Activated T-helper 1 cell treated with anti-CD3 and anti-CD28 coated beads, Interleukin-2, amount 50 U/mL, for 16 hours (primary cell): ENCODE results near the gene CLEC17A.
A peak's percentile ranks its signal among the peaks of the same experiment; 100 is the strongest.
"Not testable (repeated sequence)": the region's sequence is repeated elsewhere in the genome, so short reads cannot be mapped to it uniquely, and the experiment has no call there.

Experiments used
- DNase-seq, 2 donors: peaks; one replicate each; pipeline ENCODE4 v3.0.0-alpha.2; 2020; ENCODE audit warnings: low read depth in 1 of 2, low spot score in 1 of 2

Gene CLEC17A

GRCh38 chr19:14580623-14581237 lies 2.2 kb upstream of the CLEC17A start:
- peak in 1 of 2 donors; percentile 32 for DNase-seq

GRCh38 chr19:14584372-14584771 lies 1.5 kb downstream of the CLEC17A start:
- DNase-seq = not testable (repeated sequence)

DNA sequence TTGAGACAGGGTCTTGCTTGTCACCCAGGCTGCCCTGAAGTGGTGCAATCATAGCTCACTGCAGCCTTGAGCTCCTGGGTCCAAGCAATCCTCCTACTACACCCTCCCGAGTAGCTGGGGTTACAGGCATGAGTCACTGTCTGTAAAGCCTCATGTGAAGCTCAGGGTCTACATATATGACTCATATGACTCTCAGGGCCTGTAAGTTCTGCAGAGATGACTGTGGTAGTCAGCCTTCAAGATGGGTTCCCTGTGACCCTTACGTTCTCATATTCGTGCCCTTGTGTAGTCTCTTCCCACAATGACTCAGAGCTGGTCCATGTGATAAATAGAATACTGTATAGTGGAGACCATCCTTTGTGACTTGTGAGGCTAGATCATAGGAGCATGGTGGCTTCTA lies 2.3 kb downstream of the CLEC17A start:
- DNase-seq = not testable (repeated sequence)

DNA sequence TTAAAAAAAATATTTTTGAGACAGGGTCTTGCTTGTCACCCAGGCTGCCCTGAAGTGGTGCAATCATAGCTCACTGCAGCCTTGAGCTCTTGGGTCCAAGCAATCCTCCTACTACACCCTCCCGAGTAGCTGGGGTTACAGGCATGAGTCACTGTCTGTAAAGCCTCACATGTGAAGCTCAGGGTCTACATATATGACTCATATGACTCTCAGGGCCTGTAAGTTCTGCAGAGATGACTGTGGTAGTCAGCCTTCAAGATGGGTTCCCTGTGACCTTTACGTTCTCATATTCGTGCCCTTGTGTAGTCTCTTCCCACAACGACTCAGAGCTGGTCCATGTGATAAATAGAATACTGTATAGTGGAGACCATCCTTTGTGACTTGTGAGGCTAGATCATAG lies 6.5 kb downstream of the CLEC17A start:
- not testable (repeated sequence) for DNase-seq

GRCh38 chr19:14595558-14595957 lies 12.7 kb downstream of the CLEC17A start:
- DNase-seq = no peak

DNA sequence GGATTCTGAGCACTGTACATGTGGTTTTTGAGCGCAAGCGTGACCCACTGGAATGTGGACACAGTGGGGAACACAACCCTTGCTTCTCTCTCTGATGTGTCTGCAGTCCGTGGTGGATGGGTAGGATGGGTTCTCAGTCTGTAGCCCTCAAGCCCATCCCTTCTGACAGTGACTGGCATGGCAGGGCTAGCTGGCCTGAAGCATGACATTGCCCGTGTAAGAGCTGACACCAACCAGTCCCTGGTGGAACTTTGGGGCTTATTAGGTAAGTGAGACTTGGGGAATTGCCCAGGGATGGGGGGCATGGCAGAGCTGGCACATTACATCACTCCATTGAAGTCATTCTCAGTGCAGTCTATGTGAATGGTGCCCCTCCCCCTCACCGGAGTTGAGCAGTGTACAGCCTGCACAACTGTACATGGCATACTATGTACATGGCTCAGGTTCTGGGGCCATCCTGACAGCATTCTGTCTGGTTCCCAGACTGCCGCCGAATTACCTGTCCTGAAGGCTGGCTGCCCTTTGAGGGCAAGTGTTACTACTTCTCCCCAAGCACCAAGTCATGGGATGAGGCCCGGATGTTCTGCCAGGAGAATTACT lies 16.8 kb downstream of the CLEC17A start:
- DNase-seq = no peak

DNA sequence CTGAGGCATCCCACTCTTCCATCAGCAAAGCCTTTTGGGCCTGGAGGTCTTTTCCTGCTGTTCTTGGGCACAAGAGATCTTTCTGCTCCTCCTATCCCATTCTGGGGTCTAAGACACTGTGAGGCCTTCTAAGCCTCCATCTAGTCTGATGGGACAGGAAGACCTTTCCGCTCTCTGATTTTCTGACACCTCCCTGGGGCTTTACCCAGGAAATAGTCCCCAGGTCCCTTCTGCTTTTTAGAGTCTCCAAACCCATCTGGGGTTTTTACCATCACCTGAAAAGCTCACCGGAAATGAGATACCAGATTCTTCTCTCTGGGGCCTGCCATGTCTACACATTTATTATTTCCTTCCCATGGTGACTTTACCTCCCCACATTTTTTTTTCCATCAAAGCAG lies 21.1 kb downstream of the CLEC17A start:
- DNase-seq = no peak

GRCh38 chr19:14606627-14607026 lies 23.7 kb downstream of the CLEC17A start:
- DNase-seq = no peak

- no peak for DNase-seq
Measured at GRCh38 chr19:14611051-14611450, 28.2 kb downstream of the CLEC17A start.

DNA sequence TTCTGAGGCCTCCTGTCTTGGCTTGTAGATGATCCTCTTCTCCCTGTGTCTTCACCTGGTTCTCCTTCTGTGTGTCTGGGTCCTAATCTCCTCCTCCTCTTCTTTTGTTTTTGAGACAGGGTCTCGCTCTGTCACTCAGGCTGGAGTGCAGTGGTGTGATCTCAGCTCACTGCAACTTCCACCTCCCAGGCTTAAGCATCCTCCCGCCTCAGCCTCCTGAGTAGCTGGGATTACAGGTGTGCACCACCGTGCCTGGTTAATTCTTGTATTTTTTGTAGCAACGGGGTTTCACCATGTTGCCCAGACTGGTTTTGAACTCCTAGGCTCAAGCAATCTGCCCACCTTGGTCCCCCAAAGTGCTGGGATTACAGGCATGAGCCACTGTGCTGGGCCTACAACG lies 29.4 kb downstream of the CLEC17A start:
- DNase-seq = not testable (repeated sequence)

DNA sequence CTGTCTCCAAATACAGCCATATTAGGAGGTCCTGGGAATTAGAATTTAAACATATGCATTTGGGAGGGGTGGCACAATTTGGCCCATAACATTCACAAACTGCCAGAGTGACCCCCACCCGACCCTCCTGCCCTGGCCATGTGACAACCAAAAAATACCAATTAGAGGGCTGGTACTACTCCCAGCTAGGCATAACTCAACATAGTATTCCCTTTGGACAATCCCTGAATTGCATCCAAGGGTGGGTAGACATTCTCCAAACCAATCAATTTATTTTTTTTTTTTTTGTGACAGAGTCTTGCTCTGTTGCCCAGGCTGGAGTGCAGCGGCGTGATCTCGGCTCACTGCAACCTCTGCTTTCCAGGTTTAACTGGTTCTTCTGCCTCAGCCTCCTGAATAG lies 29.8 kb downstream of the CLEC17A start:
- DNase-seq = no peak

- not testable (repeated sequence) for DNase-seq
Measured at GRCh38 chr19:14613399-14614098, 30.7 kb downstream of the CLEC17A start.

- no peak for DNase-seq
Measured at GRCh38 chr19:14614099-14614412, 31.2 kb downstream of the CLEC17A start.

GRCh38 chr19:14615623-14616022 lies 32.7 kb downstream of the CLEC17A start:
- DNase-seq = no peak

GRCh38 chr19:14616407-14616806 lies 33.5 kb downstream of the CLEC17A start:
- no peak for DNase-seq

DNA sequence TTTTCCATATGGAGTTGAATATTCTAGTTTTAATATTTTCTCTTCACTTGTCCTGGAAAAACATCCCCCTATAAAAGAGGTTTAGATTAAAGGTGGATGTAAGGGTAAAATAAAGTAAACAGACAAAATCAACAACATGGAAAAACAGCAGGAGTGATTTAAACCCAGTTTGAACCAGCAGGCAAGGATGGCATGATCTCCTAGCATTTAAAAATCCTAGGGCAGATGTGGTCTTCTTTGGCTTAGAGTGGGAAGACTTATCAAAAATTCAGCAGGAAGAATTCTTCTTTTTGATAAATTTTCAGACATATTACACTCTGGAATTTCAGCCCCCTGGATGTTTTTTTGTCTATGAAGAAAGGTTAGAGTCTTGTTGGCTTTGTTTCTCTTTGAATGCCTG lies 36.5 kb downstream of the CLEC17A start:
- DNase-seq = no peak

GRCh38 chr19:14624491-14624890 lies 41.6 kb downstream of the CLEC17A start:
- not testable (repeated sequence) for DNase-seq

DNA sequence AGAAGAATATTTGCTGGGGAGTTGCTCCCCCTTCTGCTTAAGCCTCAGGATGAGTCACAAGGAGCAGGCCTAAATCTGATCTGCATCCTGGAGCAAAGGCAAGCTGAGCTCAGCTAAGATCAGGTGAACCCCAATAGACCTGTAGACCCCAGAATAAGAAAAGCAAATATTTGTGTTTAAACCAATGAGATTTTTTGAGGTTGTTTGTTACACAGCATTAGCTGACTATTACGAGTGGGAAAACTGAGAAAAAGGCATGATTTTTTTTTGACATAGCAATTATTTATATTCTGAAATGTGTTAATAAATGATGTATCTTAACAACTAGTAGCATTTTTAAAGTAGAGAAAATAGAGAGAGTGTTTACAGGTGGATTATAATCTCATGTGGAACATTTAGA lies 46.7 kb downstream of the CLEC17A start:
- DNase-seq = no peak

DNA sequence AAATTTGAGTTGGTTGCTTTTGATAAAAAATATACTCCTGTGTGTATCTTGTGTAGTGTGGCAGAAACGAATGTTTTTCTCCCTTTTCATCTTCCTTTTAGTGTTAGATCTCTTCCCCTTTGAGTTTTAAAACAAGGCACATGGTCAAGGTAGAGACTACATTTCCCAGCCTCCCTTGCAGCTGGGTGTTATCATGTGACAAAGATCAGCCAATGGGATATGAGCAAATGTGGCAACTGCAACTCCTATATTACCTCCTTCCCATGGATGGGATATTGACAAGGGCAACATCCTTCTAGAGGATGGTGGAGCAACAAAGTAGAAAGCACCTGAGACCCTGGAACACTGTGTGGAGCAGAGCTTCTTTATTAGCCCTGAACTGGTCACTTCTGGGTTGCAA lies 49.4 kb downstream of the CLEC17A start:
- no peak for DNase-seq

DNA sequence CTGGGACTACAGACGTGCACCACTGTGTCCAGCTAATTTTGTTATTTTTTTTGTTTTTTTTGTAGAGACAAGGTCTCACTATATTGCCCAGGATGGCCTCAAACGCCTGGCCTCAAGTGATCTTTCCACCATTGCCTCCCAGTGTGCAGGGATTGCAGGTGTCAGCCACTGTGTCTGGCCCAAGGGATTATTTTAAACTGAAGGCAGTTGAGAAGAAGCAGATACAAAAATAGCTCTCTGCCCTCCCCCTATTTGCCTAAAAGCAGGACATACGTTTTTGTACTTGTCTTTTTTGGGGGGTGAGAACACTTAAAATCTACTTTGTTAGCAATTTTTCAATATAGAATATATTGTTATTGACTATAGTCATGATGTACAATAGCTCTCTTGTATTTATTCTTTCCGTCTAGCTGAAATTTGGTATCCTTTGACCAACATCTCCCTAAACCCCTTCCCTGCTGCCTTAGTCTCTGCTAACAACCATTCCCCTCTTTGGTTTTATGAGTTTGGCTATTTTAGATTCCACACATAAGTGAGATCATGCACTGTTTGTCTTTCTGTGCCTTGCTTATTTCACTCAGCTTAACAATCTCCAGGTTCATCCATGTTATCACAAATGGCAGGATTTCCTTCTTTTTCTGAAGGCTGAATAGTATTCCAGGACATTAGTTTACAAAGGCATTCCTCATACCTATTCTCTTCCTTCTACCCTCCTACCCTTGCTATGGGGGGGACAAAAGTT lies 56.8 kb downstream of the CLEC17A start:
- DNase-seq = no peak

- no peak for DNase-seq
Measured at GRCh38 chr19:14648506-14648905, 65.6 kb downstream of the CLEC17A start.

DNA sequence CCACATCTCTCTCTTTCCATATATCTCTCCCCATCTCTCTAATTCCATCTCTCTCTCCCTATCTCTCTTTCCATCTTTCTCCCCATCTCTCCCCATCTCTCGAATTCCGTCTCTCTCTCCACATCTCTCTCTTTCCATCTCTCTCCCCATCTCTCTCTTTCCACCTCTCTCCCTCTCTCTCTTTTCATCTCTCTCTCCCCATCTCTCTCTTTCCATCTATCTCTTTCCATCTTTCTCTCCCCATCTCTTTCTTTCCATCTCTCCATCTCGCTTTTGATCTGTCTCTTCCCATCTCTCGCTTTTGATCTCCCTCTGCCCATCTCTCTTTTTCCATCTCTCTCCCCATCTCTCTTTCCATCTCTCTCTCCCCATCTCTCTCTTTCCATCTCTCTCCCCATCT lies 66.1 kb downstream of the CLEC17A start:
- no peak for DNase-seq
